GM21381 (cell line): ENCODE measurements around the gene ST14.

Experiments
- ATAC-seq: cut with Tn5 transposase; IDR thresholded peaks from one replicate; pipeline ENCODE4 v1.9.1; 2021; ENCODE audit warnings: mild to moderate bottlenecking, moderate library complexity; ENCODE audit not compliant: unreplicated experiment

ST14 gene

DNA sequence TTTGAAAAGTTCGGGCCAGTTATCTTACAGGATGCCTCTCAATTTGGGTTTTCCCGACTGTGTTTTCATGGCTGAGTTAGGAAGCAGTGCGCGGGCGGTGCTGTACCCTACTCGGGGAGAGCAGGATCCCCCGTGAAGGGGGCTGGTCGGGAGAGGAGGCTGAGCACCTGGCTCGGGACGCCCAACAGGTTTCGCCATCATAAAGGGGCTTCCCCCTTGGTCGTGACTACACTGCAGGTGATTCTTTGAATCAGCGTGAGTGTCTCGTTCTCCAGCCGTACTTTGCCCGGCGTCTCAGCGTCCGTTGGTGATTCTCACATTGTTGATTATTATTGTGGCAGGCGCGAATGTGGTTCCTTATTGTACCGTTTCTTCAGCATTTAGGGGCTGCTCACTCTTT is 46.6 kb downstream of the ST14 start:
- ATAC-seq, result no peak

DNA sequence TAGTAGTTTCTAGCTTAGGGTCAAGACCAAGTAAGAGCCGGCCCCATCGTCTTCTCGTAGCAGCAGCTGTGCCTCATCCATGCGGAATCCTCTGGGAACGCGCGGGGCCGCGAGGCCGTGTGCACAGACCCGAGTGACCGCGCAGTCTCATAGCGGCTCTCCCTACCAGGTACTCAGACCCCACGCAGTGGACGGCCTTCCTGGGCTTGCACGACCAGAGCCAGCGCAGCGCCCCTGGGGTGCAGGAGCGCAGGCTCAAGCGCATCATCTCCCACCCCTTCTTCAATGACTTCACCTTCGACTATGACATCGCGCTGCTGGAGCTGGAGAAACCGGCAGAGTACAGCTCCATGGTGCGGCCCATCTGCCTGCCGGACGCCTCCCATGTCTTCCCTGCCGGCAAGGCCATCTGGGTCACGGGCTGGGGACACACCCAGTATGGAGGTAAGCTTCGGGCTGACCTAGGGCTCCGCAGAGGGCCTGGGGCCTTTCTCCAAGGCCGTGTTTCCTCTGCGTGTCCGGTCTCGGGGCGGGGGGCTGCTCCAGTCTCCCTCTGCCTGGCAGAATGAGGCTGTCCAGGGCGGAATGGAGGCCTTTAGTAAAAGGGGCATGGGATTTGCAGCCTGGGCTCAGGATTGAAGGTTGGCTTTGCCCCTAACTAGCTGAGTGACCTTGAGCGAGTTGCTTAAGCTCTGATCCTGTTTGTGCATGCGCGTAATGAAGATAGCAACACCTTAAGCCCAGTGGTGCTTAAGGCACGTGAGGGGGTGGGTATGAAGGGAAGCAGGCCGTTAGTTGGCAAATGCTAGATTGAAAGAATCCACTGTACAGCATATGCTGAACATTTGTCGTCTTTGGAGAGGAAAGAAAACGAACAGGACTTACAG is 48.9 kb downstream of the ST14 start:
- ATAC-seq, result no peak

- no peak for ATAC-seq
Measured at GRCh38 chr11:130209128-130209932, 49.7 kb downstream of the ST14 start.

DNA sequence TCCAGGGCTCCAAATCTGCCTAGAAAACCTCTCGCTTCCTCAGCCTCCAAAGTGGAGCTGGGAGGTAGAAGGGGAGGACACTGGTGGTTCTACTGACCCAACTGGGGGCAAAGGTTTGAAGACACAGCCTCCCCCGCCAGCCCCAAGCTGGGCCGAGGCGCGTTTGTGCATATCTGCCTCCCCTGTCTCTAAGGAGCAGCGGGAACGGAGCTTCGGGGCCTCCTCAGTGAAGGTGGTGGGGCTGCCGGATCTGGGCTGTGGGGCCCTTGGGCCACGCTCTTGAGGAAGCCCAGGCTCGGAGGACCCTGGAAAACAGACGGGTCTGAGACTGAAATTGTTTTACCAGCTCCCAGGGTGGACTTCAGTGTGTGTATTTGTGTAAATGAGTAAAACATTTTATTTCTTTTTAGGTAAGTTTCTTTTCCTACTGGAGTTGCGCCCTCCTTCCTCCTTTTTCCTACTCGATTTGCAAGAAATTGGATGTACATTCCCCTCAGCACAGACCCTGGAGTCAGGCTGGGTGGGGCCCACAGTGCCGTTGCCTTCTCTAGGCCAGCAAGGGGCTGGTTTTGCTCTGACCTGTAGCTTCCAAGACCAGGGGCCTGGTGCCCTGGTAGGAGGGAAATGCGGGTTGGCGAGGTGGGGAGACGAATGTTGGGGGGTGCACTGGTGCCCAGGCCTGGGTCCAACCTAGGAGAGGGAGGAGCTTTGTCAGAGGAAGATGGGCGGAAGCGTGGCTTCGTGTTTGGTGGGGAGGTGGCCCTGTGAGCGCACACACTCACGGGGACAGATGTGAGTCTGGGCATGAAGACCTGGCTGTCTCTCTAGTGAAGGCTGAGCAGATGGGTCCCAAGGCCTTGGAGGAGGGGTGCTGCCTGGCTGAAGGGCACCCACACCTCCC is 50.6 kb downstream of the ST14 start:
- ATAC-seq, result no peak

DNA sequence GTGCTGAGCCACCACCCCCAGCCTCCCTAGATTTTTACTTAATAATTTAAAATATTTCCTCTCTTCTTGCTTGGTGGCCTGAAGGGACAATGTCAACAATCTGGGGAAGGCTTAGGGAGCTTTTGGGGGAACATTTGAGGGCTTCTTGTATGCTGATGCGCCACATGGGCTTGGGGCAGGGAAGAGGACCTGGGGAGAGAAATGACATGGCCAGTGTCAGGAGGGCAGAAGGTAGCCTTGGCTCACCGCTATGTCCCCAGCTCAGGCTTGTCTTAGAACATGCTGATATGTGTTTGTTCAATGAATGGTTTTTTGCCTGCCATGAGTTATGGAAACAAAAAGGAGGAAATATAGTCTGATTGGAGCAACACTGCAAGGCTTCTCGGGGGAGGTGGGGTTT is 51.6 kb downstream of the ST14 start:
- no peak for ATAC-seq

DNA sequence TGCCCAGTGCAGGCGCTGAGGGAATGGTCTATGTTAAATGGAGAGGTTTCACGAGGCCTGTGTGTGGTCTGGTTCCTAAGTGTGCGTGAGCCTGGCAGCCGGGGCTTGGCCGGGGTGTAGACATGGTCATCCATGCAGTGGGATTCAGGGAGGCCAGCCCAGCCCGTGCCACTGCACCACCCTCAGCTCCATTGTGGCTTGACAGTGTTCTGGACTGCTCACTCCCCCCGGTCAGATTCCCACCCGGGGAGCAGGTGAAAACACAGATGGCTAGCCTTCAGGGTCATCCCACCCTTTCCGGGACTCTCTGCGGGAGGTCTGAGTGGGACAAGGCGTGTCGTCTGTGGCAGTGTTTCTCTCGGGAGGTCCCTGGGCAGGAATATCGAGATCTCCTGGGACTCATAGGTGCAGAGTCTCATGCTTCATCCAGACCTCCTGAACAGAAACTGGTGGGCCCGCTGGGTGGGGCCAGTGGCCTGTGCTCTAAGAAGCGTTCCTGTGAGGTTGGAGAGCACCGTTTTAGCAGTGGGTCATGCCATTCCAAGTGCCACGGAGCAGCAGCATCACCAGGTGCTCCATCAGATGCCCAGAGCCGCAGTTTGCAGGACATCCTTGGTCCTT is 52.3 kb downstream of the ST14 start:
- ATAC-seq, result no peak

DNA sequence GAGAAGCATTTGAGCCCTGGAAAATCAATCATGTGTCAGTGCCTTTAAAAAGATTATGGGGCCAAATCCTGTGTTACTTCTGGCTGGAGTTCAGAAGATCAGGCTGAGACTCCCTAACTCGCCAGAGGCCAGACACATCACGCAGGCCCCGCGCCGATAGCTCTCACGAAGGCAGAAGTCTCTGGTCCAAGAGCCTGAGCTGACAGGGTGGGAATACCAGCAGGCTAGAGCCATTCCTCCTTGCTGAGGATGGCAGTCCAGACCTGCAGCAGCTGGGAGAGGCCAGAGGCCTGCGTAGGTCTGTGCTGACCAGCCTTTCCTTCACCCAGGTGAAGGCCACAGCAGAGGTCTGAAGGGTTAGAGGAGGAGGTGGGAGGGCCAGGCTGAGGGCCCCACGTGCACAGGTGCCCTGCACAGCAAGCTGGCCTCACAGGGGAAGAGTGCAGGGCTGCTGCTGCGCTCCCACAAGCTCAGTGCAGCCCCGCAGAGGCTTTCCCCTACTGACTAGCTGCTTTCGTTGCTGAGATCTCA is 52.9 kb downstream of the ST14 start:
- no peak for ATAC-seq

DNA sequence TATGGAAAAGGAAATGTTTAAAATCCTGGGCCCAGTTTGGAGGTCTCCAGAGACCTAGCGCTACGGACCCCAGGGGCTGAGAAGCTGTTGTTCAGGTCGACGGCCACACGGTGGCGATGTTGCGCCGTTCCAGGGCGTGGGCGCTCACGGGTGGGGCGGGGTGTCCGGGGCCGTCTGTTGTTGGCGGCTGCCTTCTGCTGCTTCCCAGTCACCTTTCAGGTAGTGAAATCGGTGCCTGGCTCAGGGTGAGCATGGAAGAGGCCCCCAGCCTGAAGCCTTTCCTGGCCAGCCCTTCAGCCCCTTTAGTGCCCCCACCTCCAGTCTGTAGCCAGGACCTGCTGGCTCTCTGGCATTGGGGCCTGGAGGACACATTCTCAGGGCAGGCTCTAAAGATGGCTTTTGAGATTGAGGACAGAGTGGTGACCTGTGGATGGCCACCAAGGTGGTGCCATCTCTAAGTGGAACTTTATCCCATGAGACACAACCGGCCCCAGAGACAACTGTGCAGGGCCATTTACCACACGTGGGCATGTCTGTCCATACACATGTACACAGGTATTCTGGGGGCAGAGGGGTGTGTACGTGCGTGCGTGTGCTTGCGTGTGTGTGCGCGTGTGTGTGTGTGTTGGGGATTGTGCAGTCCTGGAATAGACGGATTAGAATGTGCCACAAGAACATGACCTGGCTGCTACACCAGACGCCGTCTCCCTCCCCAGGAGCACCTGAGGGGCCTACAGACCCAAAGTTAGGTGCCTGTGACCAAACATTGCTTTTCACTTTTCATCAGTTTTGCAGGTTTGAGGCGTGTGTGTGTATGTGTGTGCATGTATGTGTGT is 53.8 kb downstream of the ST14 start:
- ATAC-seq, result peak; percentile 70

- ATAC-seq, result no peak
Measured at GRCh38 chr11:130213979-130214281, 54.3 kb downstream of the ST14 start.

DNA sequence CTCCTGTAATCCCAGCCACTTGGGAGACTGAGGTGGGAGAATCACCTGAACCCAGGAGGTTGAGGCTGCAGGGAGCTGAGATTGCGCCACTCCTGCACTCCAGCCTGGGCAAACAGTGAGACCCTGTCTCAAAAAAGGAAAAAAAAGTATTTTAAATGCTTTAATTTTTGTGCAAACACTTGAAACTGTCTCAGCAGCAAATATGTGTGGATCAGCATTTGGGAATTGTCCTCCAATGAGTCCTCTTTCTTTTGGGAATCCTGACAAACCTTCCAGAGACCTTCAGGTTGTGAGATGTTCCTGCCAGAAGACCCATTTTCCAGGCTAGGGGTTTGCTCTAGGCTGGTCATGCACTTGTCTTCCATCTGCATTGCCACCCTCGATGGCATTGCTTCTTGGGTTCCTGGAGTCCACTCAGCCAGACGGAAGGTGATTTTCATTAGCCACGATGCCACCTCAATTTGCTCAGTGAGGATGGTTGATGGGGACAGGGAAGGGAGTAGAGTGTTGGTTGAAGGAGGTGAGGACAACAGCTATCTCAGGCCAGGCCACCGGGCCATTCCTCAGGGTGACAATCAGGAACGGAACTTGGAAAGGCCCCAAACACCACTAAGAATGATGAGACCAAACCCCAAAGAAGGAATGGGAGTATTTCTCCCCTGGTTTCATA is 55.4 kb downstream of the ST14 start:
- ATAC-seq, result no peak

GRCh38 chr11:130215531-130216220 is 56.1 kb downstream of the ST14 start:
- ATAC-seq, result no peak

- no peak for ATAC-seq
Measured at GRCh38 chr11:130216221-130216550, 56.6 kb downstream of the ST14 start.

- ATAC-seq, result no peak
Measured at GRCh38 chr11:130216591-130217132, 57.1 kb downstream of the ST14 start.

DNA sequence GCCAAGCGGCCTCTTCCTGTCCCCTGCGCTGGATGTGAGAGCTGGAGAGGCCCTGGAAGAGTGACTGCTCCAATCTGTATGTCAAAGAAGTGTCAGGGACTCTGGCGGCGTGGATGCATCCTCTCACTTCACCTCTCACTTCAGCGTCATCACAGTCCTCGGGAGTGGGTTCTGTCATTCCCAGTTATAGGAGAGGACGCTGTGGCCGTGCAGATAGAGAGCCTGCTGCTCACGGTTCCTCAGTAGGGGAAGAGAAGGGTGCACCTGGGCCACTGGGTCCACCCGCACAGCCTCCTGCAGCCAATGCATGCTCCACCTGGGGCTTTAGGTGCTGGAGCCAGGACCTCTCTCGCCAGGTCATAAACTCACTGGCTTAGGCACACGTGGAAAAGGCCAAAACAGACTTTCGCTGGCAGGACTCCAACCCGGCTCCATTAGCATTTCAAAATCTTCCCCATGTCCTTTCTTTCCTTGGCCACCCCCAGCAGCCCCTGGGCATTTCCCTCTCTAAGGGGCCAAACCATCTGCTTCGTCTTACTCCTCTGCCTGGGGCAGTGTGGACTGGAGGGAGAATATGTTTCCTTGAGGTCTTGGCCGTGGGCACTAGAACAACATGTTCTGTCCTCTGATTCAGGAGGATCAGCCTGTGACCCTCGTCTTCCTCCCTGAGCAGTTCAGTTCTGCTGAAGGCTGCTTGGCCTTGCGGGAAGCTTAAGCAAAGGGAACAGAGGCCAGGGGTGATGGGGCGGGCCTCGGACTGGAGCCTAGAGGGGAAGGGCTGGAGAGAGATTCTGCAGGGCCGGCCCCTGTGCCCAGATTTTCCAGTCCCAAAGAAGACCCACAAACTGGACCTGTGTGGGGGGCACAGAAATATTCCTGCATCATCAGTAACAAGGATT is 57.8 kb downstream of the ST14 start:
- no peak for ATAC-seq

- ATAC-seq, result no peak
Measured at GRCh38 chr11:130218501-130219070, 59.0 kb downstream of the ST14 start.

DNA sequence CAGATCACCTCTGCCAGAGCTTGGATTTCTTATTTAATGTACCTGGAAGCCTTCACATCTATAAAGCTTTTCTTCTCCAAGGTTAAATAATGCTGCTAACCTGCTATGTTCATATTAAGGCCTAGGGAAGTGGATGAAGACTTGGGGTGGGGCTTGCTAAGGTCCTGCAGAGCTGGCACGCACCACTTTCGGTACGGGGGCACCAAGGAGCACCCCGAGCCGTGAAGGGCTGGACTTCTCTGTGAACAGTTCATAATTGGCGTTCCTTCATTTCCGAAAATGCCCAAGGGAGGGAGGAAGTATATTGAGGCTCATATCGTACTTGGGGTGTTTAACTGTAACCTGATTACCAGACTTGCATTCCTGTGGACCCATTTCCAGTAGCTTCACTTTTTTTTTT is 59.6 kb downstream of the ST14 start:
- no peak for ATAC-seq
